Caco-2 (cell line): ENCODE measurements around the gene PROZ. TPM values are rescaled to one million over a fixed set of nuclear protein-coding genes. Genes with fewer than 3 reads are reported as not detected.

Experiments used
- BruUV-seq: library from RNA; stranded (reverse); fragments of 400-500 nt; replicated peaks from 2 replicates; lab custom pipeline; 2021; lab: Mats Ljungman, UMichigan
- CTCF ChIA-PET: fragments of 300-600 bp; sonication (Branson Sonifier 250); formaldehyde crosslinking; loops from one replicate; lab custom pipeline; 2022; ENCODE audit warnings: antibody characterized with exemption; lab: Charles Lee
- POLR2A ChIA-PET: fragments of 300-600 bp; sonication (Branson Sonifier 250); formaldehyde crosslinking; loops from one replicate; lab custom pipeline; 2022; ENCODE audit warnings: antibody characterized with exemption; lab: Charles Lee
- DNase-seq, 2 experiments: peaks; one replicate each; pipeline versions ENCODE4 v3.0.0 to v3.0.0-alpha.2; 2020 to 2022
- H3K27me3 ChIP-seq: replicated peaks from 2 replicates; pipeline ENCODE4 v1.6.0; 2011; ENCODE audit warnings: low read length; ENCODE audit not compliant: control insufficient read depth, insufficient read depth
- H3K36me3 ChIP-seq: 2 replicates; pipeline ENCODE4 v1.5.1; 2011; ENCODE audit warnings: low read length; ENCODE audit not compliant: control insufficient read depth, insufficient read depth
- H3K4me1 ChIP-seq: fragments of 250-450 bp; sonication (Bioruptor Pico); 2 replicates; pipeline ENCODE4 v1.5.1; 2020; ENCODE audit warnings: mild to moderate bottlenecking
- H3K4me3 ChIP-seq: 2 replicates; pipeline ENCODE4 v1.5.1; 2011; ENCODE audit warnings: low read depth, mild to moderate bottlenecking, control low read depth, low read length
- H3K9me3 ChIP-seq: fragments of 250-450 bp; sonication (Bioruptor Pico); 2 replicates; pipeline ENCODE4 v1.5.1; 2020; ENCODE audit warnings: mild to moderate bottlenecking, moderate library complexity
- H3K27ac Mint-ChIP-seq: one replicate; pipeline ENCODE4 v1.8.0; 2022; ENCODE audit warnings: mixed read lengths; ENCODE audit not compliant: unreplicated experiment
- H3K27me3 Mint-ChIP-seq: one replicate; pipeline ENCODE4 v1.8.0; 2022; ENCODE audit warnings: mixed read lengths; ENCODE audit not compliant: insufficient read depth, unreplicated experiment
- H3K36me3 Mint-ChIP-seq: one replicate; pipeline ENCODE4 v1.8.0; 2022; ENCODE audit warnings: mild to moderate bottlenecking, mixed read lengths; ENCODE audit not compliant: insufficient read depth, unreplicated experiment
- H3K4me1 Mint-ChIP-seq: one replicate; pipeline ENCODE4 v1.8.0; 2022; ENCODE audit warnings: low read depth, mixed read lengths; ENCODE audit not compliant: unreplicated experiment
- H3K4me3 Mint-ChIP-seq: one replicate; pipeline ENCODE4 v1.8.0; 2022; ENCODE audit warnings: mild to moderate bottlenecking, moderate library complexity, mixed read lengths; ENCODE audit not compliant: unreplicated experiment
- H3K9me3 Mint-ChIP-seq: one replicate; pipeline ENCODE4 v1.8.0; 2022; ENCODE audit warnings: mixed read lengths; ENCODE audit not compliant: unreplicated experiment
- CTCF ChIP-seq, 2 experiments: fragments of 200-600 bp in 1 of 2; IDR thresholded peaks; 1 replicate in 1 of 2; 2 replicates in 1 of 2; pipeline versions ENCODE4 v1.5.1 to v1.8.0; 2011 to 2022; ENCODE audit warnings: antibody characterized with exemption in 1 of 2, control low read depth in 1 of 2, inconsistent platforms in 1 of 2, low read depth in 1 of 2, low read length in 1 of 2, mild to moderate bottlenecking in 1 of 2, moderate library complexity in 1 of 2; ENCODE audit not compliant: insufficient read depth in 1 of 2, severe bottlenecking in 1 of 2, unreplicated experiment in 1 of 2
- intact Hi-C: fragments of 100-400 bp; cut with micrococcal nuclease; formaldehyde crosslinking; loops from one replicate; pipeline ENCODE4 v1.10.0; 2022; ENCODE audit not compliant: unreplicated experiment
- total RNA-seq: library from RNA; stranded (reverse); gene quantifications from 2 replicates; pipeline ENCODE4 v1.2.3, GENCODE V29; 2022

PROZ gene
- total RNA-seq, 1 experiment from 2014 or later: not detected

GRCh38 chr13:113187883-113188665, 29.6 kb downstream of the PROZ start:
- no peaks in the 10 kb centered on the region for H3K27me3 Mint-ChIP-seq
- H3K27ac Mint-ChIP-seq: peak overlapping the region; percentile 86
- intact Hi-C loops: no loop called here
- TF ChIP-seq CTCF (IDR thresholded peaks at IDR 0.05; ENCODE audit: insufficient read depth in 1 of 2, low read depth in 1 of 2, low read length in 1 of 2, severe bottlenecking in 1 of 2, unreplicated experiment in 1 of 2): no peak
- H3K4me1 Mint-ChIP-seq: peaks cover 11% of the 10 kb centered on the region
- Histone ChIP-seq H3K4me3 (no peak overlapping the region), H3K27me3 (no peaks in the 10 kb centered on the region), H3K36me3 (no peaks in the 10 kb centered on the region), H3K4me1 (no peaks in the 10 kb centered on the region), H3K9me3 (no peaks in the 10 kb centered on the region)
- DNase-seq: no peak
- no TSS peak for BruUV-seq
- peaks cover 80% of the 10 kb centered on the region for H3K36me3 Mint-ChIP-seq
- H3K9me3 Mint-ChIP-seq: peaks cover 8% of the 10 kb centered on the region
- no peak overlapping the region for H3K4me3 Mint-ChIP-seq
- ChIA-PET CTCF (no interaction called here), POLR2A (no interaction called here)

DNA sequence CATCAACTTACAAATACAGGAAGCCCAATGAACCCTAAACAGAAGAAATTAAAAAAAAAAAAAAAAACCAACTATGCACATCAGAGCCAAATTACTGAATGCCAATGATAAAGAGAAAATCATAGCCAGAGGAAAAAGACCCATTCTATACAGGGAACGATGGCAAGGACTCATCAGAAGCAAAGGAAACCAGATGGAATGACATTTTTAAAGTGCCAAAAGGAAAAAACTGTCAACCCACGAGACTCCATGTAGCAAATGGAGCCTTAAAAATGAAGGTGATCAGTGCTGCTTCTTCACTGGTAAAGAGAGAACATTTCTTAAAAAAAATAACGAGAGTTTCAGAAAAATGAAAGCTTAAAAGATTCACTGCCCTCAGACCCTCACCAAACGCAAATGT, 31.7 kb downstream of the PROZ start:
- intact Hi-C loops: no loop called here
- Mint-ChIP-seq H3K27me3 (no peaks in the 10 kb centered on the region), H3K9me3 (peaks cover 8% of the 10 kb centered on the region), H3K27ac (no peak overlapping the region), H3K4me3 (no peak overlapping the region), H3K4me1 (peaks cover 11% of the 10 kb centered on the region), H3K36me3 (peaks cover 88% of the 10 kb centered on the region)
- no TSS peak for BruUV-seq
- Histone ChIP-seq H3K36me3 (peaks cover 2% of the 10 kb centered on the region; the same call in 1 of the 2 replicates), H3K4me3 (no peak overlapping the region), H3K9me3 (no peaks in the 10 kb centered on the region), H3K4me1 (no peaks in the 10 kb centered on the region), H3K27me3 (no peaks in the 10 kb centered on the region)
- DNase-seq: no peak
- no peak for TF ChIP-seq CTCF (IDR thresholded peaks at IDR 0.05; ENCODE audit: insufficient read depth in 1 of 2, low read depth in 1 of 2, low read length in 1 of 2, severe bottlenecking in 1 of 2, unreplicated experiment in 1 of 2)
- CTCF ChIA-PET: no interaction called here
- POLR2A ChIA-PET: no interaction called here

- peaks cover 85% of the 10 kb centered on the region for H3K36me3 Mint-ChIP-seq
- CTCF ChIA-PET: interaction anchor here (0.6 kb wide), 1 partner anchor 34 kb away, joined by 5 read pairs; the partner anchor contains the start of gene PROZ
These were observed 33.8 kb downstream of the PROZ start for GRCh38 chr13:113192279-113192678.

More at GRCh38 chr13:113192279-113192678, 33.8 kb downstream of the PROZ start:
- Histone ChIP-seq H3K4me3 (no peak overlapping the region), H3K27me3 (no peaks in the 10 kb centered on the region), H3K9me3 (no peaks in the 10 kb centered on the region), H3K4me1 (no peaks in the 10 kb centered on the region), H3K36me3 (peaks cover 6% of the 10 kb centered on the region)
- Mint-ChIP-seq H3K27me3 (no peaks in the 10 kb centered on the region), H3K9me3 (peaks cover 8% of the 10 kb centered on the region), H3K27ac (no peak overlapping the region), H3K4me3 (no peak overlapping the region), H3K4me1 (peaks cover 8% of the 10 kb centered on the region)
- no peak for TF ChIP-seq CTCF (IDR thresholded peaks at IDR 0.05; ENCODE audit: insufficient read depth in 1 of 2, low read depth in 1 of 2, low read length in 1 of 2, severe bottlenecking in 1 of 2, unreplicated experiment in 1 of 2)
- no TSS peak for BruUV-seq
- POLR2A ChIA-PET: no interaction called here
- intact Hi-C loops: no loop called here
- DNase-seq: no peak
